T-helper 1 cell (primary cell): ENCODE results near the gene DNAH10.
"Not testable (repeated sequence)": the region's sequence is repeated elsewhere in the genome, so short reads cannot be mapped to it uniquely, and the experiment has no call there.

Experiments used
- DNase-seq, 5 donors: peaks; one replicate each; pipeline ENCODE4 v3.0.0-alpha.2; 2012 to 2020

DNAH10 gene

GRCh38 chr12:123748661-123749060 is 13.4 kb upstream of the DNAH10 start:
- DNase-seq, result no peak

GRCh38 chr12:123749355-123749754 is 12.7 kb upstream of the DNAH10 start:
- DNase-seq, result no peak

- DNase-seq, result no peak
These were observed 11.9 kb upstream of the DNAH10 start for GRCh38 chr12:123750159-123750656.

GRCh38 chr12:123752046-123752445 is 10.1 kb upstream of the DNAH10 start:
- DNase-seq, result no peak

GRCh38 chr12:123754041-123754772 is 7.9 kb upstream of the DNAH10 start:
- DNase-seq, result no peak

GRCh38 chr12:123757561-123757960 is 4.5 kb upstream of the DNAH10 start:
- no peak for DNase-seq

- no peak for DNase-seq
These were observed 1.7 kb upstream of the DNAH10 start for GRCh38 chr12:123760267-123760938.

GRCh38 chr12:123762715-123763052 is 583 bp downstream of the DNAH10 start:
- DNase-seq, result no peak

GRCh38 chr12:123763093-123763492 is 992 bp downstream of the DNAH10 start:
- no peak for DNase-seq

- no peak for DNase-seq
These were observed 2.0 kb downstream of the DNAH10 start for GRCh38 chr12:123764109-123764508.

- DNase-seq, result no peak
These were observed 3.5 kb downstream of the DNAH10 start for GRCh38 chr12:123765504-123766035.

- DNase-seq, result peak in 1 of 5 donors; percentile 20
These were observed 5.5 kb downstream of the DNAH10 start for GRCh38 chr12:123767613-123768012.

GRCh38 chr12:123771261-123771660 is 9.2 kb downstream of the DNAH10 start:
- no peak for DNase-seq

GRCh38 chr12:123772074-123772473 is 10.0 kb downstream of the DNAH10 start:
- no peak for DNase-seq

GRCh38 chr12:123773375-123773774 is 11.3 kb downstream of the DNAH10 start:
- DNase-seq, result no peak

GRCh38 chr12:123779551-123779950 is 17.4 kb downstream of the DNAH10 start:
- no peak for DNase-seq

GRCh38 chr12:123782997-123783792 is 21.1 kb downstream of the DNAH10 start:
- no peak for DNase-seq

GRCh38 chr12:123787466-123787865 is 25.4 kb downstream of the DNAH10 start:
- no peak for DNase-seq

GRCh38 chr12:123788541-123788940 is 26.4 kb downstream of the DNAH10 start:
- DNase-seq, result no peak

GRCh38 chr12:123789422-123789821 is 27.3 kb downstream of the DNAH10 start:
- not testable (repeated sequence) for DNase-seq

- DNase-seq, result no peak
These were observed 28.9 kb downstream of the DNAH10 start for GRCh38 chr12:123790905-123791467.

- DNase-seq, result no peak
These were observed 31.9 kb downstream of the DNAH10 start for GRCh38 chr12:123794027-123794426.

- no peak for DNase-seq
These were observed 36.4 kb downstream of the DNAH10 start for GRCh38 chr12:123798518-123798917.
